NCI-H187 treated with DMSO at 0.1 percent for 48 hours (cell line): ENCODE data around the gene CILP2.

Experiments used
- DNase-seq: peaks from one replicate; lab custom pipeline; 2025; lab: John Stamatoyannopoulos, UW

The CILP2 gene

GRCh38 chr19:19544954-19545591 lies 7.0 kb downstream of the CILP2 start:
- DNase-seq = no peak

GRCh38 chr19:19545707-19546106 lies 7.6 kb downstream of the CILP2 start:
- no peak for DNase-seq

- no peak for DNase-seq
Measured at GRCh38 chr19:19546751-19547162, 8.7 kb downstream of the CILP2 start.

GRCh38 chr19:19547674-19548336 lies 9.7 kb downstream of the CILP2 start:
- no peak for DNase-seq

- no peak for DNase-seq
Measured at GRCh38 chr19:19548915-19549759, 11.1 kb downstream of the CILP2 start.

- DNase-seq = no peak
Measured at GRCh38 chr19:19549804-19550464, 11.9 kb downstream of the CILP2 start.

- DNase-seq = no peak
Measured at GRCh38 chr19:19550485-19550929, 12.4 kb downstream of the CILP2 start.

- DNase-seq = no peak
Measured at GRCh38 chr19:19550972-19551852, 13.1 kb downstream of the CILP2 start.

- DNase-seq = no peak
Measured at GRCh38 chr19:19551853-19552192, 13.8 kb downstream of the CILP2 start.

GRCh38 chr19:19552798-19553197 lies 14.7 kb downstream of the CILP2 start:
- DNase-seq = no peak

GRCh38 chr19:19553670-19554069 lies 15.6 kb downstream of the CILP2 start:
- no peak for DNase-seq

- DNase-seq = no peak
Measured at GRCh38 chr19:19554074-19555023, 16.3 kb downstream of the CILP2 start.

GRCh38 chr19:19558055-19558454 lies 20.0 kb downstream of the CILP2 start:
- DNase-seq = no peak

GRCh38 chr19:19558636-19559035 lies 20.6 kb downstream of the CILP2 start:
- no peak for DNase-seq

- no peak for DNase-seq
Measured at GRCh38 chr19:19559931-19560330, 21.9 kb downstream of the CILP2 start.

GRCh38 chr19:19561946-19562664 lies 24.0 kb downstream of the CILP2 start:
- DNase-seq = no peak

- DNase-seq = no peak
Measured at GRCh38 chr19:19562665-19563347, 24.7 kb downstream of the CILP2 start.

GRCh38 chr19:19563348-19563848 lies 25.3 kb downstream of the CILP2 start:
- DNase-seq = no peak

- no peak for DNase-seq
Measured at GRCh38 chr19:19566306-19566705, 28.2 kb downstream of the CILP2 start.
